HepG2 (cell line): ENCODE measurements around the gene ITGAV. TPM values are rescaled to one million over a fixed set of nuclear protein-coding genes. Genes with fewer than 3 reads are reported as not detected.

Source experiments
- ARID5B ChIP-seq: IDR thresholded peaks from 2 replicates; pipeline ENCODE4 v1.4.0; 2020; ENCODE audit warnings: mild to moderate bottlenecking, missing genetic modification reagents
- DRAP1 ChIP-seq: IDR thresholded peaks from 2 replicates; pipeline ENCODE4 v1.6.1; 2016; ENCODE audit warnings: missing genetic modification reagents, missing compliant biosample characterization
- PHF8 ChIP-seq: sonication (generic); formaldehyde crosslinking; IDR thresholded peaks from 2 replicates; pipeline ENCODE4 v1.5.0; 2020; ENCODE audit warnings: missing genetic modification reagents
- SIX1 ChIP-seq: sonication (generic); formaldehyde crosslinking; IDR thresholded peaks from 2 replicates; pipeline ENCODE4 v1.4.0; 2020; ENCODE audit warnings: missing genetic modification reagents, borderline replicate concordance
- SOX5 ChIP-seq: IDR thresholded peaks from 2 replicates; pipeline ENCODE4 v1.6.1; 2016; ENCODE audit warnings: borderline replicate concordance
- TCF7 ChIP-seq: sonication (generic); IDR thresholded peaks from 2 replicates; pipeline ENCODE4 v1.6.1; 2016; ENCODE audit warnings: antibody characterized with exemption, low read depth
- ZFX ChIP-seq: sonication (generic); formaldehyde crosslinking; IDR thresholded peaks from 2 replicates; pipeline ENCODE4 v1.4.0; 2020; ENCODE audit warnings: mild to moderate bottlenecking, low read depth, missing genetic modification reagents, moderate library complexity
- ZNF33A ChIP-seq: sonication (generic); formaldehyde crosslinking; IDR thresholded peaks from 2 replicates; pipeline ENCODE4 v1.5.1; 2020; ENCODE audit warnings: missing genetic modification reagents, mild to moderate bottlenecking, moderate library complexity, borderline replicate concordance
- ZNF563 ChIP-seq: sonication (generic); formaldehyde crosslinking; IDR thresholded peaks from 2 replicates; pipeline ENCODE4 v1.8.0; 2022; ENCODE audit warnings: mild to moderate bottlenecking, moderate library complexity, missing genetic modification reagents
- ZNF569 ChIP-seq: sonication (generic); formaldehyde crosslinking; IDR thresholded peaks from 2 replicates; pipeline ENCODE4 v1.5.0; 2020; ENCODE audit warnings: mild to moderate bottlenecking, missing genetic modification reagents, moderate library complexity, borderline replicate concordance
- polyA plus RNA-seq, 8 experiments: library from polyadenylated mRNA; depleted of rRNA in 3 of 8; stranded (reverse) in 7 of 8; unstranded in 1 of 8; fragments of >200 nt; fragmentation: Illumina TruSeq in 4 of 8; extraction: Trizol in 4 of 8; gene quantifications; 2 replicates each; pipeline versions ENCODE4 v1.2.1 to v1.2.3, GENCODE V29; 2011 to 2016; ENCODE audit warnings: low read depth in 4 of 8, missing spikeins in 1 of 8, mixed read lengths in 1 of 8; ENCODE audit not compliant: insufficient read depth in 1 of 8
- total RNA-seq, 5 experiments: library from RNA; depleted of rRNA; stranded (reverse); fragments of >200 nt; fragmentation: Illumina TruSeq; extraction: Trizol; gene quantifications; 2 replicates each; pipeline ENCODE4 v1.2.3, GENCODE V29; 2016; ENCODE audit warnings: low read depth in 1 of 5

Gene ITGAV
- total and polyA plus RNA-seq, 2 of the 13 experiments (the other 11 are each of a cell fraction or from before 2014, with no cell fraction given) = 59.1 to 60.4 TPM

- TF ChIP-seq ARID5B (CRISPR knock-in tag) = peak; percentile 32; the same call in 1 of the 2 replicates
- no peak for TF ChIP-seq PHF8
- no peak for TF ChIP-seq DRAP1 (CRISPR knock-in tag)
- no peak for TF ChIP-seq SIX1 (CRISPR knock-in tag)
- TF ChIP-seq ZNF569 (CRISPR knock-in tag) = no peak
- no peak for TF ChIP-seq ZFX (CRISPR knock-in tag)
- no peak for TF ChIP-seq ZNF563 (CRISPR knock-in tag)
- TF ChIP-seq ZNF33A (CRISPR knock-in tag) = no peak
- TF ChIP-seq TCF7 = 0 out of 2 replicates have a peak, but pooled peaks have one; percentile 28
- TF ChIP-seq SOX5 (CRISPR knock-in tag) = peak; percentile 50; the same call in 1 of the 2 replicates
These were observed 99.0 kb downstream of the ITGAV start (continued) for GRCh38 chr2:186688813-186689212.
